Small intestine (tissue), 7 donors: ENCODE data around the gene CARD9. TPM values are rescaled to one million over a fixed set of nuclear protein-coding genes. Genes with fewer than 3 reads are reported as not detected.

ENCODE experiments used
- DNase-seq, 2 donors: peaks; one replicate each; pipeline versions ENCODE4 v3.0.0 to v3.0.0-alpha.2; 2013
- FAIRE-seq: peaks from 2 replicates; lab custom pipeline; 2012; peaks lifted over from hg19 to GRCh38; lab: Jason Lieb, UNC
- H3K27ac ChIP-seq, 3 donors: one replicate each; pipeline ENCODE4 v1.5.1; 2013; ENCODE audit warnings: low read length in 2 of 3, mild to moderate bottlenecking in 2 of 3, control low read depth in 1 of 3, inconsistent platforms in 1 of 3, low read depth in 1 of 3, moderate library complexity in 1 of 3
- H3K27me3 ChIP-seq, 3 donors: one replicate each; pipeline ENCODE4 v1.6.1; 2013; ENCODE audit warnings: low read length in 3 of 3, inconsistent platforms in 1 of 3; ENCODE audit not compliant: control insufficient read depth in 3 of 3, insufficient read depth in 3 of 3
- H3K36me3 ChIP-seq, 3 donors: one replicate each; pipeline ENCODE4 v1.6.1; 2013; ENCODE audit warnings: low read length in 3 of 3, inconsistent platforms in 1 of 3, low read depth in 1 of 3, mild to moderate bottlenecking in 1 of 3, moderate library complexity in 1 of 3; ENCODE audit not compliant: control insufficient read depth in 3 of 3, insufficient read depth in 2 of 3
- H3K4me1 ChIP-seq, 3 donors: one replicate each; pipeline ENCODE4 v1.6.1; 2013; ENCODE audit warnings: low read length in 2 of 3, inconsistent platforms in 1 of 3, low read depth in 1 of 3, mild to moderate bottlenecking in 1 of 3, moderate library complexity in 1 of 3; ENCODE audit not compliant: control insufficient read depth in 3 of 3, insufficient read depth in 2 of 3
- H3K4me3 ChIP-seq, 3 donors: one replicate each; pipeline ENCODE4 v1.5.1; 2013; ENCODE audit warnings: low read length in 3 of 3, control low read depth in 1 of 3, inconsistent platforms in 1 of 3, low read depth in 1 of 3, mild to moderate bottlenecking in 1 of 3, moderate library complexity in 1 of 3
- H3K9me3 ChIP-seq, 2 donors: one replicate each; pipeline ENCODE4 v1.6.1; 2013; ENCODE audit warnings: low read depth in 1 of 2, low read length in 1 of 2; ENCODE audit not compliant: control insufficient read depth in 2 of 2, insufficient read depth in 1 of 2
- WGBS, 3 donors: extraction: QIAGEN DNeasy Blood & Tissue Kit; methylation state at CpG; one replicate each; pipeline ENCODE4 v1.1.7; 2013; 5-methylcytosine and 5-hydroxymethylcytosine counted together
- polyA plus RNA-seq, 4 donors: library from polyadenylated mRNA; stranded (reverse) in 3 of 4; unstranded in 1 of 4; fragments of 200-250 nt in 3 of 4; fragments of 120-200 nt in 1 of 4; gene quantifications; one replicate each; pipeline versions ENCODE4 v1.2.1 to v1.2.3, GENCODE V29; 2013
- donor health status: healthy with polysubstance abuse.
- donor health status: control.
- donor health status: control.
- donor health status: Bipolar disorder and iron deficiency.
- donor health status: healthy.

The CARD9 gene
- polyA plus RNA-seq, 4 donors: 1.8 to 3.8 (median 2.3) TPM

DNA sequence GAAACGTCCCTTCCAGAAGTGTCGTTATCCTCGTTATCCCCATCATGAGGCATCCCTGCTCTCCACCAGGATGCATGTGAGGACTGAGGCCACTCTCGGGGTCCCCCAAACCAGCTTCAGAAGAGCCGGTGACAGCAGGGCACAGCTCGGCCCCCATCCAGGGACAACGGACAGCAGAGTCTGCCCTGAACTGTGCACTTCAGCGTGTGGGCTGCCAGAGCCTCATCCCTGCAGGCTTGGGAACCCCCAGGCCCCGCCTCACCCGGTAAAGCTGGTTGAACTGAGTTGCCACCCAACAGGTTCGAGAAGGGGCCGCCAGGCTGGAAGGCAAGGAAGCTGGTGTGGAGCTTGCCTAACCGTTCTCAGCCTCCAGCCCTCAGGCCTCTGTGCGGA, 710 bp upstream of the CARD9 start:
- FAIRE-seq: no peak
- 77 to 88% (median 87%) methylated on average over 13 to 14 of the region's 14 CpGs for WGBS, 3 donors
- peaks cover 0 to 30% (median 2%) of the 10 kb centered on the region in 3 donors for H3K4me1 ChIP-seq

DNA sequence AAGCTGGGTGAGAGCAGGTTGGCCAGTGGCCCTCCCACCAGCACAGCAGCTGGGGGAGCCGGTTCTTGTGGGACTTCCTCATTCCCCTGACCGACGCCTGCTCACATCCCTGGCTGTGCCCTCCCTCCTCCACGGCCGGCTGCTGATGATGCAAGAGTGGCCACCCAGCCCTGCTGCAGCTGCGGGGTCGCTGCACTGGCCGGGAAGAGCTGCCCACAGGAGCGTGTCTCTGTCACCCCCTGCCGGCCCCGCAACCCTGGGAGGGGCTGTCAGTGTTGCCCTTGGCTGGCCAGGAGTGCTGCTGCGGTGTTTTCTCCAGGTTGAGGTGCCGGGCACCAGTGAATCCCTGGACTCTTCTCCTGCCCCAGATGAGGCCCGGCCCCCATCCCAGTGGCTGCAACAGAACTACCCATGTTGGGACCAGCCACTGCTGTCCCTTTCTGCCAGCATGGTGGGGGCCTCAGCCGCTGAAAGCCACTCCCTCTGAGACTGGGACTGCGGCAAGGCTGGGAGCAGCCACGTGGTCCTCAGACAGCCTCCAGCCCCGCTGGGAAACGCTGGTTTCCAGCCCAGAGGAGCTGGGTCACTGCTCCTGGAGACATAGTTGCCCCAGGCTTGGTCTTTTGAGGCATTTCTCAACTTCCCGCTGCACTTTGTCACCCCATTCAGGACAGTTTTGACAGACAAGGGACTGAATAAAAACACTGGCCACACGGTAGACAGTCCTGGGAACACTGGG, 739 bp downstream of the CARD9 start:
- Histone ChIP-seq H3K4me3 (peak overlapping the region in 1 of 3 donors; percentile 7), H3K36me3 (peaks cover 0 to 45% (median 0%) of the 10 kb centered on the region in 3 donors), H3K4me1 (peaks cover 0 to 19% (median 2%) of the 10 kb centered on the region in 3 donors), H3K27ac (no peak overlapping the region), H3K9me3 (no peaks in the 10 kb centered on the region), H3K27me3 (no peaks in the 10 kb centered on the region)
- FAIRE-seq (no peak), DNase-seq (peak in 1 of 2 donors; percentile 56)
- 16 to 22% (median 16%) methylated on average over 21 of the region's 21 CpGs for WGBS, 3 donors

More for the DNA sequence above, 710 bp upstream of the CARD9 start:
- Histone ChIP-seq H3K27me3 (no peaks in the 10 kb centered on the region), H3K27ac (no peak overlapping the region), H3K4me3 (no peak overlapping the region), H3K36me3 (peaks cover 0 to 60% (median 0%) of the 10 kb centered on the region in 3 donors), H3K9me3 (no peaks in the 10 kb centered on the region)
- DNase-seq: no peak

DNA sequence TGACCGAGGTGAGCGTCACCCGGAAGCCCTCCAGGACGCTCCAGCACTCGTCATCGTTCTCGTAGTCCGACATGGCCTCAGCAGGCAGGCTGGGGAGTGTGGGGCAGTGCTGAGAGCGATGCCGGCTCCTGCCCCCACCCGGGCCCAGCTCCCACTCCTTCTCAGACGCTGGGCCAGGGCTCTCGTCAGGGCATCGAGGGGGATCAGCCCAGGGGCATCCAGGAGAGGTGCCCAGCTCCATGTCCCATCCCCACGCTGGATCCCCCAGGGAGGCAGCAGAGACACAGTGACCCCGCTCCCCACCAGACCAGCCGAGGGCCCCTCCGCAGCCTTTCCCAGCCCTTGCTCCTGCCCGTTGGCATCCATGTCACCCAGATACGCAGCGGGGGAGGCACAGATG, 1.5 kb downstream of the CARD9 start:
- H3K36me3 ChIP-seq: peaks cover 0 to 38% (median 0%) of the 10 kb centered on the region in 3 donors
- WGBS, 3 donors: 89 to 91% (median 90%) methylated on average over 21 of the region's 21 CpGs
- H3K4me3 ChIP-seq: no peak overlapping the region
- peaks cover 0 to 14% (median 2%) of the 10 kb centered on the region in 3 donors for H3K4me1 ChIP-seq
- DNase-seq (no peak), FAIRE-seq (no peak)
- no peaks in the 10 kb centered on the region for H3K27me3 ChIP-seq
- H3K9me3 ChIP-seq: no peaks in the 10 kb centered on the region
- no peak overlapping the region for H3K27ac ChIP-seq

DNA sequence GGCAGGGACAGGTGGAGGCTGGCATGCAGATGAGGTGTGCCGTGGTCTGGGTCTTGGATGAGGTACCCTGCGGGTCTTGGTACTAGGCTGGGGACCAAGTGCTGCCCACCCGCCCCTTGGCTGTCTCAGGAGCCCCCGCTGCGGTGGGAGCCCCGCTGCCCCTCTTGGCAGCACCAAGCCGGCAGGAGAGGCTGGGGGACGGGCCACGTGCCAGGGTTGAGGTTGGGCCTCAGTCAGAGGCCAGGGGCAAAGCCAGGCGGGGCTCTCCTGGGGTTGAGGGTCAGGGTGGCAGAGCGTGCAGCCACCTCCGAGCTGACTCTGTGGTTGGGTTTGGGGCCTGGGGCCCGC, 2.0 kb downstream of the CARD9 start:
- Histone ChIP-seq H3K36me3 (peaks cover 0 to 33% (median 0%) of the 10 kb centered on the region in 3 donors), H3K4me3 (no peak overlapping the region), H3K9me3 (no peaks in the 10 kb centered on the region), H3K4me1 (peaks cover 0 to 14% (median 2%) of the 10 kb centered on the region in 3 donors), H3K27ac (no peak overlapping the region), H3K27me3 (no peaks in the 10 kb centered on the region)
- DNase-seq (no peak), FAIRE-seq (no peak)
- 76 to 88% (median 87%) methylated on average over 10 to 13 of the region's 13 CpGs for WGBS, 3 donors

DNA sequence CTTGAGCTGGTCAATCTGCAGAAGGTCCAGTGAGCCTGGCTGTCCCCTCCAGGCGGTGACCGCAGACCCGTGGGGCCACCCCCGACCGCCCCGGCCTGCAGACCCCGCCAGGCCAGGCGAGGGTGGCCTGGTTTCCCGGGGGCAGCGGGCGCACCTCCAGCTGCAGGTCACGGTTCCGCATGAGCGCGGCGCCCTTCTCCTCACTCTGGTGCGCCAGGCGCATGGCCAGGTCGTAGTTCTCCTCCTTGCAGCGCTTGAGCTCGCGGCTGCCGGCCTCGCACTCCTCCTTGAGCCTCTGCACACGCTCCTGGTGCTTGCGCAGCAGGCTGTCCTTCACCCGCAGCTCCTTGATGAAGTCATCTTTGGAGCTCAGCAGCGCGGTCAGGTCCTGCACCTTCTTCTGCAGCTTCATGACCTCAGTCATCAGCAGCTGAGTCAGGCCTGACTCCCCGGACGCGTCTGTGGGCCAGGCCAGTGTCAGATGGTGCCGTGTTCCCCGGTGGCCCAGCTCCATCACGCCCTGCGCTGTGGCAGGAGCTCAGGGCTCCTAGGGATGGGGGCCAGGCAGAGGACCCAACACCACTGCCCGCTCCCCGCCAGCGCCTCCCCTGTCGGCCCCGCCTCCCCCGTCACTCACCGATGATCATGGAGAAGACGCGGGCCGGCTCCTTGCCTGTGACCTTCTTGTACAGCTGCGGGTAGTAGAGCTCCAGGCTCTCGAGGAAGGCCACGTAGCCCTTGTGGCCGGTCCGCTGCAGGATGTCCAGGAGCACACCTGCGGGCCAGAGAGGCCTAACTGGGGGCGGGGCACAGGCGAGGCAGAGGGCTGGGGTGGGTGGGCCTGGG, 2.6 kb downstream of the CARD9 start:
- Histone ChIP-seq H3K27ac (no peak overlapping the region), H3K9me3 (no peaks in the 10 kb centered on the region), H3K36me3 (peaks cover 0 to 27% (median 0%) of the 10 kb centered on the region in 3 donors), H3K4me3 (no peak overlapping the region), H3K27me3 (no peaks in the 10 kb centered on the region), H3K4me1 (peaks cover 0 to 14% (median 2%) of the 10 kb centered on the region in 3 donors)
- no peak for DNase-seq
- WGBS, 3 donors: 91 to 94% (median 93%) methylated on average over 53 to 54 of the region's 54 CpGs
- FAIRE-seq: no peak

DNA sequence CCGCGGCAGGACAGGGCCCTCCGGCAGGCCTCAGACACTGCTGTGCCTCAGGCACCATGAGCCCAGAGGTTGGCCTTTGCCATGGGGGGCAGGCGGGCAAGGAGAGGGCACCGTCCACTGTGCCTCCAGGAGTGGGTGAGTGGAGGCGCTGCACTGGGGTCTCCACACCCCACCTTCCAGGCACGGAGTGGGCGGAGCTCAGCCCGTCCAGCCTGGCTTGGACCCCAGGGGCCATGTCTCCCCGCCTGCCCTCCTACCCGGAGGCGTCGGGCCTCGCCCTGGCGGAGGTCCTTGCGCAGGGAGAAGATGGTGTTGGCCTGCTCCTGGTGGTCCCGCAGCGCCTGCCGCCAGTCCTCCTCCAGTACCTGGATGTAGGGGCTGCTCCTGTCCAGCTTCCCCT, 3.4 kb downstream of the CARD9 start:
- H3K4me1 ChIP-seq: peaks cover 0 to 14% (median 2%) of the 10 kb centered on the region in 3 donors
- H3K4me3 ChIP-seq: no peak overlapping the region
- no peak for DNase-seq
- H3K27ac ChIP-seq: no peak overlapping the region
- peaks cover 0 to 18% (median 0%) of the 10 kb centered on the region in 3 donors for H3K36me3 ChIP-seq
- H3K27me3 ChIP-seq: no peaks in the 10 kb centered on the region
- no peaks in the 10 kb centered on the region for H3K9me3 ChIP-seq
- WGBS, 3 donors: 87 to 95% (median 94%) methylated on average over 17 to 19 of the region's 19 CpGs
- no peak for FAIRE-seq

DNA sequence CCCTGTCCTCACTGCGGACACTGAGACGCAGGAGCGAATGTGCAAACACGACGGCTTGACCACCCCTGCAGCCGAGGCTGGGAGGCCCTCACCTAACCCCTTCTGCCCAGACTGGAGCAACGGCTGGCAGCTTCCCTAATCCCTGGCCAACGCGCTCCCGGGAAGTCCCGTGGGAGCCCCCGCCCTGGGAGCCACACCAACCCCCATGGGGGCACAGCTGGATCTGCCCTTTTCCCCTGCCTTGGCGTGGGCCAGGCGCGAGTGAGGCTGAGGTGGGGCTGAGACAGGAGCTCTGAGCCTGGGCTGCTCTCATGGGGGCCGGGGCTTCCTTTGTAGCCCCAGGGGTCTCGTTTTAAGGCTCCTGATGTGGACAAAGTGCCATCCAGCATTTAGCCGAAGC, 5.3 kb downstream of the CARD9 start:
- Histone ChIP-seq H3K27ac (no peak overlapping the region), H3K9me3 (peaks cover 0 to 2% of the 10 kb centered on the region in 2 donors), H3K4me1 (peaks cover 0 to 21% (median 2%) of the 10 kb centered on the region in 3 donors), H3K36me3 (peaks cover 0 to 2% (median 0%) of the 10 kb centered on the region in 3 donors), H3K4me3 (no peak overlapping the region), H3K27me3 (peaks cover 0 to 12% (median 0%) of the 10 kb centered on the region in 3 donors)
- DNase-seq (no peak), FAIRE-seq (no peak)
- WGBS, 3 donors: 71 to 77% (median 75%) methylated on average over 16 to 18 of the region's 18 CpGs
